Upper lobe of right lung (tissue), 1 donor: ENCODE measurements around the gene LAMB3. TPM values are rescaled to one million over a fixed set of nuclear protein-coding genes. Genes with fewer than 3 reads are reported as not detected.

Experiments
- ATAC-seq: fragments of 200-7000 bp; cut with Tn5 transposase; one replicate; pipeline ENCODE4 v1.9.1; 2020; ENCODE audit warnings: mild to moderate bottlenecking, moderate library complexity
- DNase-seq: peaks from one replicate; pipeline ENCODE4 v3.0.0-alpha.2; 2020
- H3K27ac ChIP-seq: fragments of 200-600 bp; one replicate; pipeline ENCODE4 v1.8.0; 2022
- H3K27me3 ChIP-seq: fragments of 200-600 bp; one replicate; pipeline ENCODE4 v1.8.0; 2022; ENCODE audit warnings: mild to moderate bottlenecking
- H3K36me3 ChIP-seq: fragments of 200-600 bp; one replicate; pipeline ENCODE4 v1.8.0; 2022
- H3K4me1 ChIP-seq: fragments of 200-600 bp; one replicate; pipeline ENCODE4 v1.8.0; 2022
- H3K4me3 ChIP-seq: fragments of 200-600 bp; one replicate; pipeline ENCODE4 v1.8.0; 2022; ENCODE audit warnings: mild to moderate bottlenecking
- H3K9me3 ChIP-seq: fragments of 200-600 bp; one replicate; pipeline ENCODE4 v1.8.0; 2022
- intact Hi-C: fragments of 100-400 bp; cut with DNase I; formaldehyde crosslinking; loops from one replicate; pipeline ENCODE4 v1.11.0; 2022
- total RNA-seq: library from RNA; stranded (reverse); fragmentation: NEBNext Ultra II Directional; extraction: Animal tissue kit (Norgen Biotek cat#: 25700); gene quantifications from one replicate; pipeline ENCODE4 v1.2.1, GENCODE V29; 2021
- TF ChIP-seq, protein P1 (sequence below): fragments of 200-600 bp; IDR thresholded peaks from one replicate; pipeline ENCODE4 v1.8.0; 2022; ENCODE audit warnings: antibody characterized with exemption
- donor health status: DM: no; HTN: yes; CAD: no; lungs with severe emphysema.

LAMB3 gene
- total RNA-seq, 1 donor from 2014 or later, result 83.3 TPM

DNA sequence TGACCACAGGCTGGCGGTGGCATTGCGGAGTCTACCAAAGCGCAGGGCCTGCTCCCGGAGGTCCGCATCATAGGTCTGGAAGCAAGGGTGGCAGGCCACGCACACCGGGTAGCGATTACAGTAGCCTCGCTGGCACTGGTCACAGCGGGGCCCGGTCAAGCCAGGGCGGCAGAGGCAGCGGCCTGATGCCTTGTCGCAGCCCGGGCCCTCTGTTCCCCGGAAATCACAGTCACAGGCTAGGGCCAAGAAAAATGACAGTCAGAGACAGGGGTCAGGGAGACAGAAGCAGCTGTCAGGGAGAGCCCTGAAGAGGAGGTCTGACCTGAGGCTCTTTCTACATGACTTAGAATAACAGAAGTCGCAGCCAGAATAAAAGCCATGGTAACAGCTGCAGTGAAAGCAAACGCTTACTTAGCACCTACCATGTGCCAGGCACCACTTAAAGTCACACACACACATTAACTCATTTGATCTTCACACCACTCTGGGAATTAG, 26.4 kb downstream of the LAMB3 start:
- Histone ChIP-seq H3K27ac (no peak overlapping the region), H3K4me1 (peaks cover 19% of the 10 kb centered on the region), H3K36me3 (no peaks in the 10 kb centered on the region), H3K27me3 (no peaks in the 10 kb centered on the region), H3K4me3 (no peak overlapping the region), H3K9me3 (no peaks in the 10 kb centered on the region)
- ATAC-seq, result no peak
- intact Hi-C loops, result no loop called here
- no peak for DNase-seq
- TF ChIP-seq, protein P1, sequence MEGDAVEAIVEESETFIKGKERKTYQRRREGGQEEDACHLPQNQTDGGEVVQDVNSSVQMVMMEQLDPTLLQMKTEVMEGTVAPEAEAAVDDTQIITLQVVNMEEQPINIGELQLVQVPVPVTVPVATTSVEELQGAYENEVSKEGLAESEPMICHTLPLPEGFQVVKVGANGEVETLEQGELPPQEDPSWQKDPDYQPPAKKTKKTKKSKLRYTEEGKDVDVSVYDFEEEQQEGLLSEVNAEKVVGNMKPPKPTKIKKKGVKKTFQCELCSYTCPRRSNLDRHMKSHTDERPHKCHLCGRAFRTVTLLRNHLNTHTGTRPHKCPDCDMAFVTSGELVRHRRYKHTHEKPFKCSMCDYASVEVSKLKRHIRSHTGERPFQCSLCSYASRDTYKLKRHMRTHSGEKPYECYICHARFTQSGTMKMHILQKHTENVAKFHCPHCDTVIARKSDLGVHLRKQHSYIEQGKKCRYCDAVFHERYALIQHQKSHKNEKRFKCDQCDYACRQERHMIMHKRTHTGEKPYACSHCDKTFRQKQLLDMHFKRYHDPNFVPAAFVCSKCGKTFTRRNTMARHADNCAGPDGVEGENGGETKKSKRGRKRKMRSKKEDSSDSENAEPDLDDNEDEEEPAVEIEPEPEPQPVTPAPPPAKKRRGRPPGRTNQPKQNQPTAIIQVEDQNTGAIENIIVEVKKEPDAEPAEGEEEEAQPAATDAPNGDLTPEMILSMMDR, result no peak

DNA sequence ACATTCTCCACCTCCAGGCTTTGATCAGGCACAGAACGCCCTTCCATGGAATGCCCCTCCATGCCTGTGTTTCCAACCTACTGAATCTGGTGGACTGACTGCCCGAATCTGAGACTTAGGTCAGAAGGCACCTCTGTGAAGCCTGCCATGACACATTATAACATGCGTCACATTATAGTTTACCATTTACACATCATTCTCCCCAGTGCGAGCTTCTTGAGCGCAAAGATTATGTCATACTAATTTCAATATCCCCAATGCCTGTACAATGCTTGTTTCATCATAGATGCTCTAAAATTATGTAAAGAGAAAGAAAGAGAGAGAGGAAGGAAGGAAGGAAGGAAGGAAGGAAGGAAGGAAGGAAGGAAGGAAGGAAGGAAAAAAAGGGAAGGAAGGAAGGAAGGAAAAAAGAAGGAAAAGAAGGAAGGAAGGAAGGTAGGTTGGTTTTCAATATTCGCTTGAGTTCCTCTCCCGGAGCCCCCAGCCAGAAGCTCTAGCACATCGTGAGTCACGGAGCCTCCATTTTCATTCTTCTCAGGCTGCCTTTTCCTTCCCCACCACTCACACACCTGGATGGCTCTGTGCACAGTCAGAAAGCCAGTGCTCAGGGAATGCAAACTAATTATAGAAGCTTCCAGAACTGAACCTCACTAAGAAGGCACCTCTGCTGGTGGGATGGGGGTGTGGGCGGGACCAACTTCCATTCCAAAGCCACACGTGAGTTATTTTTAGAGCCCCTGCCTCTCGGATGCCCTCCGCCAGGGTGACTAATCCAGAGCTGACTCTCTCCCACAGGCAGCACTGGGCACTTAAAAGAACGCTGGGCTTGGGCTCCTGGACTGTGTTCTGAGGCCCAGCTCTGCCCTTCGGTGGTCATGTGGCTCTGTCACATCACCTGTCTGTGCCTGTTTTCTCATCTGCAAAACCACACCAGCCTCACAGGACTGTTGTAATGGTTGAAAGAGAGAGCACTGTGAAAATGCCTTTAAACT, 27.4 kb downstream of the LAMB3 start:
- TF ChIP-seq, protein P1, result no peak
- ATAC-seq (no peak), DNase-seq (no peak)
- no peaks in the 10 kb centered on the region for H3K9me3 ChIP-seq
- H3K4me1 ChIP-seq, result peaks cover 22% of the 10 kb centered on the region
- no peak overlapping the region for H3K27ac ChIP-seq
- intact Hi-C loops, result no loop called here
- H3K4me3 ChIP-seq, result no peak overlapping the region
- no peaks in the 10 kb centered on the region for H3K27me3 ChIP-seq
- no peaks in the 10 kb centered on the region for H3K36me3 ChIP-seq

DNA sequence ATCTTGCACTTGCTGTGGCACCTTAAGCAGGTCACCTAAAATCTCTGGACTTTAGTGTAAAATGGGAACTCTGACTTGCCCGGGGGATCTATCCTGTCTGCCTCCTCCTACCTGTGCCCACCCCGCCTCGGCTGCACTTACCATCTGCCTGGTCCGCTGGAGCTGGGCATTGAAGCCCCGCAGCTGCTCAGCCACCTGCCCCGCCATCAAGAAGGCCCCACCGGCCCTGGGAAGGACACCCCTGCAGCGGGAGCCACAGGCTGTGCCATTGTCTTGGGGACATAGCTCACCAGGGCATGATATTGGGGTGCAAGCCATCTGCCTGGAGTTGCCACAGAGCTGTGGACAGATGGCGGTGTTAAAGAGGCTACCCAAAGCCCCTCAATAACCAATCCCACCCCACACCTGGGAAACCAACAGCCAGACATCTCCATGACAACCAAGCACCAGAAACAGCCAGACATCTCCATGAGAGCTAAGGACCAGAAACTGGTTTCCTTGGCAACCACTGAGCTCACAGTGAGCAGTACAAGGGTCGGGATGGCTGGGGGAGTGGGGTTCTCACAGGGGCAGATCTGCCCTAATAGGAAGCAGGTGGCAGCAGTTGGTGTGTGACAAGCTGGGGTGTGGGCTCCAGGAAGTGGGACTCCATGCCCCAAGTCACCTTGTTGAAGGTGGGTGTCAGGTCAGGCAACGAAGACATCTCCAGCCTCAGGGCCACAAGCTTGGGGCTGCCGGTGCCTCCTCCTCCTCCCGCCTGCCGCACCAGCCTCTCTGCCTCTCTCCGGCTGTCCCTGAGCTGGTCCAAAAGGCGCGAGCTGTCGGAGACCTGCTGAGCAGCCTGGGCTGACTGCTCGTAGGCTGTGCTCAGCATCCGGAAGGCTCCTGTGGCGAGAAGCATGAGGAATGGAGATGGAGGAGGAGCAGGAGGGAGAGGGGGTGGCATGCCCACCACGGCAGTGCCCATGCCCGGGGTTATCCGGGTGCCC, 29.1 kb downstream of the LAMB3 start:
- intact Hi-C loops, result no loop called here
- Histone ChIP-seq H3K4me3 (no peak overlapping the region), H3K27me3 (no peaks in the 10 kb centered on the region), H3K36me3 (no peaks in the 10 kb centered on the region), H3K4me1 (peaks cover 22% of the 10 kb centered on the region), H3K9me3 (no peaks in the 10 kb centered on the region), H3K27ac (no peak overlapping the region)
- TF ChIP-seq, protein P1, result no peak
- no peak for ATAC-seq
- no peak for DNase-seq

DNA sequence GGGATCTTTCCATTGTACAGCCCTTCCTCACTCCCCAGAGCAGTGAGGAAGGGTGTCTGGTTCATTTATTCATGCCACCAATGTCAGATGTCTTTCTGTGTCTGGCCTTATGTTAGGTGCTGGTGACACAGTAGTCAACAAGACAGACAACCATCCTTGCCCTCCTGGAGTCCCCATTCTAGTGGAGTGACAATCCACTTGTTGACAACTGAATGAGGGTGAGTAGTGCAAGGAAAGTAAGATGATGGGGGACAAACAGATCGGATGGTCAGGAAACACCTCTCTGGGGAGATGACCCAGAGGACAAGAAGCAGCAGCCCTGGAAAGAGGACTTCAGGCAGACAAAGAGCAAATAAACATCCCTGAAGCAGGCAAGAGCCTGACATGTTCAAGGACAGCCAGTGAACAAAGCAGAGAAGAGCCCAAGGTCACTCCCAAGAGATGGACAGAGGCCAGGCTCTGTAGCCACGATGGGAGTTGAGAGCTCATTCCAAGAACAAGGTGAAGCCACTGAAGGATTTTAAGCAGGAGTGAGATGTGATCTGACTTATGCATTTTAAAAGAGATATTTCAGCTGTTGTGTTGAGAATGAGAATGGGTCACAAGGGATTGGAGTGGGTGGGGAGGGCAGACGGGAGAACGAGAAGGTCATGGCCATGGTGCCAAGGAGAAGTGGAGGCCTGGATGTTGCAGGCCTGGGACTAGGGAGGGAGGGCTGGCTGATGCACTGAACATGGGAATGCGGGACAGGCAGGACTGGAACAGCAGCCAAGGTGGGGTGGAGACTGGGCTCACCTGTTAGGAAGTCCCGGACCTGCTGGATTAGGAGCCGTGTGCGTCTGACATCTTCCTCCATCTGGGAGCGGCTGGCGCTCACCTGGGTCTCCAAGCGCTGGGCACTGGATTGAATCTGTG, 30.2 kb downstream of the LAMB3 start:
- intact Hi-C loops, result no loop called here
- H3K36me3 ChIP-seq, result no peaks in the 10 kb centered on the region
- DNase-seq (peak; percentile 28), ATAC-seq (no peak)
- TF ChIP-seq, protein P1, result no peak
- H3K9me3 ChIP-seq, result no peaks in the 10 kb centered on the region
- H3K27me3 ChIP-seq, result no peaks in the 10 kb centered on the region
- H3K4me3 ChIP-seq, result no peak overlapping the region
- peaks cover 16% of the 10 kb centered on the region for H3K4me1 ChIP-seq
- H3K27ac ChIP-seq, result no peak overlapping the region

DNA sequence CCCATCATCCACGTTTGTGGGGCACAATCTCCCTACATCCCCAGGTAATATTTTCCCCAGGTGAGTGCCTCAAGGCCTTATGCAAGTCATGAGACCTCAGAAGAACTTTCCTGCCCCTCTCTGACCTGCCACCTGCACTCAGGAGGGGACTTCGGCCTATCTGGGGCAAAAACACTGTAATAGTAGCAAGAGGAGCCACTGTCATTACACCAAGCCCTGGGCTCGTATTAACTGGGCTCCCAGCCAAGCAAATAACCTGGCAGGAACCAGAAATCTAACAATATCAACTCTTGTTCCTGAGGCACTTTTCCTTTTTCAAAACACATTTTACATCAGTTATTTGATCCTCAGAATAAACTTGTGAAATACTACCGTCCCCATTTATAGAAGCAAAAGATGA, 30.9 kb downstream of the LAMB3 start:
- peaks cover 13% of the 10 kb centered on the region for H3K4me1 ChIP-seq
- no peaks in the 10 kb centered on the region for H3K9me3 ChIP-seq
- H3K27ac ChIP-seq, result no peak overlapping the region
- DNase-seq (no peak), ATAC-seq (no peak)
- no peaks in the 10 kb centered on the region for H3K36me3 ChIP-seq
- no peaks in the 10 kb centered on the region for H3K27me3 ChIP-seq
- TF ChIP-seq, protein P1, result no peak
- intact Hi-C loops, result no loop called here
- no peak overlapping the region for H3K4me3 ChIP-seq
